NCI-H2107 (cell line): ENCODE results near the gene MIOX.

Source experiments
- DNase-seq: peaks from one replicate; lab custom pipeline; 2025; lab: John Stamatoyannopoulos, UW

The MIOX gene

GRCh38 chr22:50473855-50474671 lies 12.6 kb upstream of the MIOX start:
- no peak for DNase-seq

GRCh38 chr22:50474710-50475651 lies 11.7 kb upstream of the MIOX start, which contains the start of gene SBF1:
TSS of gene SBF1 (minus strand) at chr22:50475035. CDS start at chr22:50474840, 195 bp downstream.
- no peak for DNase-seq

GRCh38 chr22:50475652-50476002 lies 11.0 kb upstream of the MIOX start:
- DNase-seq, result no peak

- DNase-seq, result no peak
Observed at GRCh38 chr22:50476868-50477267, 9.8 kb upstream of the MIOX start.

- DNase-seq, result no peak
Observed at GRCh38 chr22:50477923-50478322, 8.7 kb upstream of the MIOX start.

- DNase-seq, result no peak
Observed at GRCh38 chr22:50479721-50480120, 6.9 kb upstream of the MIOX start.

- DNase-seq, result no peak
Observed at GRCh38 chr22:50481045-50481439, 5.6 kb upstream of the MIOX start.

GRCh38 chr22:50481440-50482106 lies 5.1 kb upstream of the MIOX start, which contains the start of gene ADM2:
TSS of gene ADM2 (plus strand) at chr22:50481543. CDS start at chr22:50481848, 305 bp downstream.
- DNase-seq, result no peak

- no peak for DNase-seq
Observed at GRCh38 chr22:50482107-50483074, 4.3 kb upstream of the MIOX start.

GRCh38 chr22:50483106-50483505 lies 3.6 kb upstream of the MIOX start:
- no peak for DNase-seq

- DNase-seq, result no peak
Observed at GRCh38 chr22:50483556-50483955, 3.1 kb upstream of the MIOX start.

GRCh38 chr22:50483977-50484853 lies 2.4 kb upstream of the MIOX start:
- DNase-seq, result no peak

- no peak for DNase-seq
Observed at GRCh38 chr22:50485221-50486131, 1.2 kb upstream of the MIOX start.

GRCh38 chr22:50487290-50488005 lies 789 bp downstream of the MIOX start:
- no peak for DNase-seq

- no peak for DNase-seq
Observed at GRCh38 chr22:50488006-50488677, 1.5 kb downstream of the MIOX start.

- no peak for DNase-seq
Observed at GRCh38 chr22:50488886-50489285, 2.2 kb downstream of the MIOX start.

- DNase-seq, result no peak
Observed at GRCh38 chr22:50489363-50490243, 2.9 kb downstream of the MIOX start.
